ENCODE measurements around the gene NFE2L3. TPM values are rescaled to one million over a fixed set of nuclear protein-coding genes. Genes with fewer than 3 reads are reported as not detected.
"Not testable (repeated sequence)": the region's sequence is repeated elsewhere in the genome, so short reads cannot be mapped to it uniquely, and the experiment has no call there.

Gene NFE2L3
- total and polyA plus RNA-seq, 2 donors from 2014 or later, result 5.2 to 12.5 TPM

DNA sequence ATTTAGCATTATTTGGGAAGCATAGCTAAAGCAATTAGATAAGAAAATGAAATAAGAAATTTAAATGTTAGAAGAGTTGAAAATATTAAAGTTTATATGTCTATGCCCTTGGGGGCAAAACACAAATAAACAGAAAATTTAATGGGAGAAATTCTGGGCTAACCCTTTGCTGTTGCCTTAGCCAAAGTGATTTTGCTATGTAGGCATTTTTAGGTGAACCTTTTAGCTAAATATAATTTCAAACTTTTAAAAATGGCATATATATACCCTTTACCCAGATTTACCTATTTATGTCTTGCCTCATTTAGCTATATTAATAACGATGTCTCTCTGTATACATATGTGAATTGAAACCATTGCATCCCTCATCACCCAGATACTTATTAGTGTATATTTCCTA, 20.1 kb downstream of the NFE2L3 start:
- Histone ChIP-seq H3K9ac (ENCODE audit: low read length in 3 of 3) (no peak overlapping the region), H3K4me1 (ENCODE audit: control insufficient read depth in 2 of 3, insufficient read depth in 2 of 3, low read depth in 1 of 3, low read length in 3 of 3) (peaks cover 0 to 2% (median 0%) of the 10 kb centered on the region in 3 donors), H3K36me3 (ENCODE audit: control insufficient read depth in 2 of 3, insufficient read depth in 3 of 3, low read length in 3 of 3) (no peaks in the 10 kb centered on the region), H3K27me3 (ENCODE audit: control insufficient read depth, insufficient read depth, low read length) (no peaks in the 10 kb centered on the region), H3K27ac (ENCODE audit: low read depth in 2 of 2, low read length in 2 of 2) (no peak overlapping the region), H3K9me3 (ENCODE audit: control insufficient read depth in 2 of 3, insufficient read depth in 1 of 3, low read length in 3 of 3) (no peaks in the 10 kb centered on the region), H3K4me3 (ENCODE audit: low read length in 3 of 3) (no peak overlapping the region)
- no peak for DNase-seq
- intact Hi-C loops (cut with DNase I), result no loop called here
- no peak for FAIRE-seq
- TF ChIP-seq, protein P1, sequence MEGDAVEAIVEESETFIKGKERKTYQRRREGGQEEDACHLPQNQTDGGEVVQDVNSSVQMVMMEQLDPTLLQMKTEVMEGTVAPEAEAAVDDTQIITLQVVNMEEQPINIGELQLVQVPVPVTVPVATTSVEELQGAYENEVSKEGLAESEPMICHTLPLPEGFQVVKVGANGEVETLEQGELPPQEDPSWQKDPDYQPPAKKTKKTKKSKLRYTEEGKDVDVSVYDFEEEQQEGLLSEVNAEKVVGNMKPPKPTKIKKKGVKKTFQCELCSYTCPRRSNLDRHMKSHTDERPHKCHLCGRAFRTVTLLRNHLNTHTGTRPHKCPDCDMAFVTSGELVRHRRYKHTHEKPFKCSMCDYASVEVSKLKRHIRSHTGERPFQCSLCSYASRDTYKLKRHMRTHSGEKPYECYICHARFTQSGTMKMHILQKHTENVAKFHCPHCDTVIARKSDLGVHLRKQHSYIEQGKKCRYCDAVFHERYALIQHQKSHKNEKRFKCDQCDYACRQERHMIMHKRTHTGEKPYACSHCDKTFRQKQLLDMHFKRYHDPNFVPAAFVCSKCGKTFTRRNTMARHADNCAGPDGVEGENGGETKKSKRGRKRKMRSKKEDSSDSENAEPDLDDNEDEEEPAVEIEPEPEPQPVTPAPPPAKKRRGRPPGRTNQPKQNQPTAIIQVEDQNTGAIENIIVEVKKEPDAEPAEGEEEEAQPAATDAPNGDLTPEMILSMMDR (IDR thresholded peaks at IDR 0.05; ENCODE audit: borderline replicate concordance, extremely low read depth, insufficient read depth), result no peak

- intact Hi-C loops (cut with DNase I); H3K9me3 ChIP-seq (ENCODE audit: control insufficient read depth in 2 of 3, insufficient read depth in 1 of 3, low read length in 3 of 3); H3K9ac ChIP-seq (ENCODE audit: low read length in 3 of 3); FAIRE-seq; H3K27me3 ChIP-seq (ENCODE audit: control insufficient read depth, insufficient read depth, low read length); H3K4me3 ChIP-seq (ENCODE audit: low read length in 3 of 3); H3K4me1 ChIP-seq (ENCODE audit: control insufficient read depth in 2 of 3, insufficient read depth in 2 of 3, low read depth in 1 of 3, low read length in 3 of 3); H3K27ac ChIP-seq (ENCODE audit: low read depth in 2 of 2, low read length in 2 of 2); DNase-seq; H3K36me3 ChIP-seq (ENCODE audit: control insufficient read depth in 2 of 3, insufficient read depth in 3 of 3, low read length in 3 of 3): not testable (repeated sequence)
Observed at GRCh38 chr7:26175903-26176302, 23.9 kb downstream of the NFE2L3 start.

DNA sequence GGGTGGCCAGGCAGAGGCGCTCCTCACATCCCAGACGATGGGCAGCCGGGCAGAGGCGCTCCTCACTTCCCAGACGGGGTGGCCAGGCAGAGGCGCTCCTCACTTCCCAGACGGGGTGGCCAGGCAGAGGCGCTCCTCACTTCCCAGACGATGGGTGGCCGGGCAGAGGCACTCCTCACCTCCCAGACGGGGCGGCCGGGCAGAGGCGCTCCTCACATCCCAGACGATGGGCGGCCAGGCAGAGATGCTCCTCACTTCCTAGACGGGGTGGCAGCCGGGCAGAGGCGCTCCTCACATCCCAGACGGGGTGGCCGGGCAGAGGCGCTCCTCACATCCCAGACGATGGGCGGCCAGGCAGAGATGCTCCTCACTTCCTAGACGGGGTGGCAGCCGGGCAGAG, 24.7 kb downstream of the NFE2L3 start:
- intact Hi-C loops (cut with DNase I); H3K4me1 ChIP-seq (ENCODE audit: control insufficient read depth in 2 of 3, insufficient read depth in 2 of 3, low read depth in 1 of 3, low read length in 3 of 3); FAIRE-seq; H3K4me3 ChIP-seq (ENCODE audit: low read length in 3 of 3); H3K36me3 ChIP-seq (ENCODE audit: control insufficient read depth in 2 of 3, insufficient read depth in 3 of 3, low read length in 3 of 3); H3K9me3 ChIP-seq (ENCODE audit: control insufficient read depth in 2 of 3, insufficient read depth in 1 of 3, low read length in 3 of 3); H3K9ac ChIP-seq (ENCODE audit: low read length in 3 of 3); DNase-seq; H3K27ac ChIP-seq (ENCODE audit: low read depth in 2 of 2, low read length in 2 of 2); H3K27me3 ChIP-seq (ENCODE audit: control insufficient read depth, insufficient read depth, low read length): not testable (repeated sequence)

DNA sequence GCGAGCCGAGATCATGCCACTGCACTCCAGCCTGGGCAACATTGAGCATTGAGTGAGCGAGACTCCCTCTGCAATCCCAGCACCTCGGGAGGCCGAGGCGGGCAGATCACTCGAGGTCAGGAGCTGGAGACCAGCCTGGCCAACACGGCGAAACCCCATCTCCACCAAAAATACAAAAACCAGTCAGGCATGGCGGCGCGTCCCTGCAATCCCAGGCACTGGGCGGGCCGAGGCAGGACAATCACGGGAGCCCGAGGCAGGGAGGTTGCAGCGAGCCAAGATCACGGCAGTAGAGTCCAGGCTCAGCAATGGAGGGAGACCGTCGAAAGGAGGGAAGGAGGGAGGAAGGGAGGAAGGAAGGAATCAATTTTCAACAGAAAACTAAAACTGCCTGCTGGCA, 25.3 kb downstream of the NFE2L3 start:
- FAIRE-seq, result not testable (repeated sequence)

GRCh38 chr7:26178272-26178960, 26.4 kb downstream of the NFE2L3 start:
- FAIRE-seq (no peak), DNase-seq (no peak)
- Histone ChIP-seq H3K27me3 (ENCODE audit: control insufficient read depth, insufficient read depth, low read length) (no peaks in the 10 kb centered on the region), H3K4me1 (ENCODE audit: control insufficient read depth in 2 of 3, insufficient read depth in 2 of 3, low read depth in 1 of 3, low read length in 3 of 3) (no peaks in the 10 kb centered on the region), H3K27ac (ENCODE audit: low read depth in 2 of 2, low read length in 2 of 2) (no peak overlapping the region), H3K9ac (ENCODE audit: low read length in 3 of 3) (no peak overlapping the region), H3K9me3 (ENCODE audit: control insufficient read depth in 2 of 3, insufficient read depth in 1 of 3, low read length in 3 of 3) (no peaks in the 10 kb centered on the region), H3K4me3 (ENCODE audit: low read length in 3 of 3) (no peak overlapping the region), H3K36me3 (ENCODE audit: control insufficient read depth in 2 of 3, insufficient read depth in 3 of 3, low read length in 3 of 3) (no peaks in the 10 kb centered on the region)
- TF ChIP-seq, protein P1 (IDR thresholded peaks at IDR 0.05; ENCODE audit: borderline replicate concordance, extremely low read depth, insufficient read depth), result no peak
- intact Hi-C loops (cut with DNase I), result no loop called here

More for the DNA sequence above, 25.3 kb downstream of the NFE2L3 start:
- H3K4me3 ChIP-seq (ENCODE audit: low read length in 3 of 3); H3K9ac ChIP-seq (ENCODE audit: low read length in 3 of 3); H3K4me1 ChIP-seq (ENCODE audit: control insufficient read depth in 2 of 3, insufficient read depth in 2 of 3, low read depth in 1 of 3, low read length in 3 of 3); intact Hi-C loops (cut with DNase I); H3K9me3 ChIP-seq (ENCODE audit: control insufficient read depth in 2 of 3, insufficient read depth in 1 of 3, low read length in 3 of 3); H3K36me3 ChIP-seq (ENCODE audit: control insufficient read depth in 2 of 3, insufficient read depth in 3 of 3, low read length in 3 of 3); H3K27ac ChIP-seq (ENCODE audit: low read depth in 2 of 2, low read length in 2 of 2); DNase-seq; H3K27me3 ChIP-seq (ENCODE audit: control insufficient read depth, insufficient read depth, low read length): not testable (repeated sequence)
